Gastroesophageal sphincter (tissue), 3 donors: Measurements from ENCODE around the gene SRPRA.

Source experiments
- POLR2A ChIP-seq, 2 donors: fragments of 450-650 bp; IDR thresholded peaks; one replicate each; pipeline ENCODE4 v1.6.1; 2017; ENCODE audit warnings: antibody characterized with exemption in 2 of 2, mild to moderate bottlenecking in 2 of 2, moderate library complexity in 1 of 2
- POLR2AphosphoS5 ChIP-seq: sonication (generic); formaldehyde crosslinking; IDR thresholded peaks from one replicate; pipeline ENCODE4 v1.6.1; 2017; ENCODE audit warnings: antibody characterized with exemption
- TF ChIP-seq, protein P1 (sequence below), 4 experiments: fragments of 200-600 bp in 2 of 4; fragments of 450-650 bp in 2 of 4; sonication (generic) in 1 of 4; IDR thresholded peaks; one replicate each; pipeline ENCODE4 v1.5.1; 2017 to 2019; ENCODE audit warnings: antibody characterized with exemption in 4 of 4, mild to moderate bottlenecking in 2 of 4, moderate library complexity in 2 of 4

DNA sequence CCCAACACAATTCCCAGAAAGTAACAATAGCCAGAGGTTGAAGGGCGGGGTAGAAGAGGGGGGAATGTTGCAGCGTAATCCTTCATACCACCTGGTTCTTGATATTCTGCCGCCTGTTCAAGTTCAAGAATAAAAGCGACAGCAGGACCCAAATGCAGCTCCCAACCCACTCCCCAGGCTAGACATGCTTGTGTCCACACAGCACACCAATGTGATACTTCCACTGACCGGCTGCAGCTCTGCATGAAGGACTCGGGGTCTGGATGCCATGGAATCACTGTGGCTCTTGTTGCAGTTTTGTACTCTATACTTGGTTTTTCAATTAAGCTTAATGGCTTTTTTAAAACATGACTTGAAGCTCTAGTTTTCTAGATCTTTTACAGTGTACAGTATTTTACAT, 6.5 kb downstream of the SRPRA start:
- TF ChIP-seq POLR2A (IDR thresholded peaks at IDR 0.05) (no peak), POLR2AphosphoS5 (no peak)
- TF ChIP-seq, protein P1, sequence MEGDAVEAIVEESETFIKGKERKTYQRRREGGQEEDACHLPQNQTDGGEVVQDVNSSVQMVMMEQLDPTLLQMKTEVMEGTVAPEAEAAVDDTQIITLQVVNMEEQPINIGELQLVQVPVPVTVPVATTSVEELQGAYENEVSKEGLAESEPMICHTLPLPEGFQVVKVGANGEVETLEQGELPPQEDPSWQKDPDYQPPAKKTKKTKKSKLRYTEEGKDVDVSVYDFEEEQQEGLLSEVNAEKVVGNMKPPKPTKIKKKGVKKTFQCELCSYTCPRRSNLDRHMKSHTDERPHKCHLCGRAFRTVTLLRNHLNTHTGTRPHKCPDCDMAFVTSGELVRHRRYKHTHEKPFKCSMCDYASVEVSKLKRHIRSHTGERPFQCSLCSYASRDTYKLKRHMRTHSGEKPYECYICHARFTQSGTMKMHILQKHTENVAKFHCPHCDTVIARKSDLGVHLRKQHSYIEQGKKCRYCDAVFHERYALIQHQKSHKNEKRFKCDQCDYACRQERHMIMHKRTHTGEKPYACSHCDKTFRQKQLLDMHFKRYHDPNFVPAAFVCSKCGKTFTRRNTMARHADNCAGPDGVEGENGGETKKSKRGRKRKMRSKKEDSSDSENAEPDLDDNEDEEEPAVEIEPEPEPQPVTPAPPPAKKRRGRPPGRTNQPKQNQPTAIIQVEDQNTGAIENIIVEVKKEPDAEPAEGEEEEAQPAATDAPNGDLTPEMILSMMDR (IDR thresholded peaks at IDR 0.05), result no peak
